HEK293T (cell line): ENCODE results near the gene USP32.

ENCODE experiments used
- ELF4 ChIP-seq: fragments of 450-650 bp; IDR thresholded peaks from 2 replicates; pipeline ENCODE4 v1.6.1; 2017; ENCODE audit warnings: antibody characterized with exemption
- FOXK2 ChIP-seq: fragments of 450-650 bp; IDR thresholded peaks from 2 replicates; pipeline ENCODE4 v1.6.1; 2016; ENCODE audit warnings: mild to moderate bottlenecking
- FOXM1 ChIP-seq: fragments of 450-650 bp; IDR thresholded peaks from 2 replicates; pipeline ENCODE4 v1.6.1; 2017; ENCODE audit warnings: mild to moderate bottlenecking, borderline replicate concordance
- HDGF ChIP-seq: fragments of 450-650 bp; IDR thresholded peaks from 2 replicates; pipeline ENCODE4 v1.6.1; 2017; ENCODE audit warnings: antibody characterized with exemption, borderline replicate concordance
- LEF1 ChIP-seq: fragments of 450-650 bp; IDR thresholded peaks from 2 replicates; pipeline ENCODE4 v1.6.1; 2017; ENCODE audit warnings: mild to moderate bottlenecking, borderline replicate concordance
- NFRKB ChIP-seq: fragments of 450-650 bp; IDR thresholded peaks from 2 replicates; pipeline ENCODE4 v1.6.1; 2016; ENCODE audit warnings: mild to moderate bottlenecking, moderate library complexity
- SP1 ChIP-seq: fragments of 450-650 bp; IDR thresholded peaks from 2 replicates; pipeline ENCODE4 v1.6.1; 2017

GRCh38 chr17:60348616-60349015, 43.3 kb downstream of the USP32 start:
- no peak for TF ChIP-seq SP1
- TF ChIP-seq HDGF, result no peak
- no peak for TF ChIP-seq LEF1
- TF ChIP-seq NFRKB, result no peak
- TF ChIP-seq FOXK2, result no peak
- TF ChIP-seq FOXM1, result no peak
- TF ChIP-seq ELF4, result no peak
